NCI-H2081 treated with DMSO at 0.1 percent for 48 hours (cell line): ENCODE measurements around the gene ADAMTS5.

Experiments used
- DNase-seq: peaks from one replicate; lab custom pipeline; 2025; lab: John Stamatoyannopoulos, UW

The ADAMTS5 gene

DNA sequence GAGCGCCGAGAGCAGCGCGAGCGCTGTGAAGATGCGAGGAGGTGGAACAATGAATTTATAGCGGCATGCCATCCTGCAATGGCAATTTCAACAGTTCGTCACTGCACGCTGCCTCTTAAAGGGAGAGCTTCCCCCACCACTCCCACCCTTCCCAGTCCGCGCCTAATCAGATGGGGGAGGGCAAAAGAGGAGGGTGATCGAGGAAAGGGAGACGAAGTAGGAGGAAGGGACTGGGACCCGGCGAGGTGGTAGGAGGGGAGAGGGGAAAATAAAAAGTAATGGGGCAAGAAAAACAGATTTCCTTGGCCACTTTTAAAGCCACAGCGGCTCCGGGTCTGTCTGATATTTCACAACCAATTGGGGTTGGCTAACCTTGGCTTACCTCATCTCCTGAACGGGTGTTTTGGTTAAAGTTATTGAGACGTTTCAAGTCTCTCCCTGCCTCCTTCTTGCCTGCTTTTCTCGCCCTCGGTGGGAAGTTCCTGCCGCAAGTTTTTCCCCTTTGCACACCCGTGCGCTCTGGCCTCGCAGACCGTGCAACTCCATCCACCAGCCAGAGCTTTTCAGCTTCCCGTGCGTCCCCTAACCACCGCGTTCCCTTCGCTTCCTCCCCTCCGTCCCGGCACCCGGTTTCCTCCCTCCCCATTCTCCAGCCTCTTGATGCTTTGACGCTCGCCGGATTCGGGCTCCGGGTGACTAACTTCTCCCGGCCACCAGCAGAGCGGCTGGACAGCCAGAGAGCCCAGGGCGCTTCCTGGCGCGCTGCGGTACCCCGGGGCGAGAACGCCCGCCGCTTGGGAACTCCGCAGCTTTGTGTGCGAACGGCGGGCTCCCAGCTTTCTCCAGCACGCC, at the start of gene ADAMTS5:
Gene ADAMTS5 (minus strand): TSS at position 27 of the 852 bp plus-strand sequence. CDS start 697 bp downstream, outside the sequence.
- no peak for DNase-seq

DNA sequence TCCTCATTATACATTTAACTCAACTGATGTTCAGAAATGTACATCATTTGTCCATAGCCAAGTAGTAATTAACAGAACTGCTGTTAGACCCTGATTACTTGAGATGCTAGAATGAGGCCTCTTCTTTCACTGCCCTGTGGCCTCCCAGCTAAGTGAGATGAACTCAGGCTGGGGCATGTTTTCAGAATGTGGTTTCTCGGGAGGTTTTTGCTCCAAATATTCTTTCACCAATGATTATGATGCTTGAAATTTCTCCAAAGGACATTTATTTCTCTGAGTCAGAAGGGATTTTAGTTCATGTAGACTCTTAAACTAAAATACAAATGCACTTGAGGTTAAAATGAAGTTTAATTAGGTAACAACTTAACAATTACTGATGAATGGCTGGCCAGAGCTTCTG, 34.6 kb upstream of the ADAMTS5 start:
- DNase-seq, result no peak

DNA sequence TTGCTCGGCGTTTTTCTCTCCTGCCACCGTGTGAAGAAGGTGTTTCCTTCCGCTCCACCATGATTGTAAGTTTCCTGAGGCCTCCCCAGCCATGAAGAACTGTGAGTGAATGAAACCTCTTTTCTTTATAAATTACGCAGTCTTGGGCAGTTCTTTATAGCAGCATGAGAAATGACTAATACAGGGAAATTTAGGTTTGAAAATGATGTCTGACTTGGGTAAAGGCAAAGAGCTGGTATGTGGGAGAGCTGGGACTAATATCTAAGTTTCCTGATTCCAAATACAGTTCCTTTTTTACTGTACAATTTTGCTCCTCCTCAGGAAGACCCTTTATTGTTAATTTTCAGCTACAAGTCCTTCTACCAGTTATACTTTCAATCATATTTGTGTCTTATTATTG, 16.7 kb upstream of the ADAMTS5 start:
- DNase-seq, result no peak

DNA sequence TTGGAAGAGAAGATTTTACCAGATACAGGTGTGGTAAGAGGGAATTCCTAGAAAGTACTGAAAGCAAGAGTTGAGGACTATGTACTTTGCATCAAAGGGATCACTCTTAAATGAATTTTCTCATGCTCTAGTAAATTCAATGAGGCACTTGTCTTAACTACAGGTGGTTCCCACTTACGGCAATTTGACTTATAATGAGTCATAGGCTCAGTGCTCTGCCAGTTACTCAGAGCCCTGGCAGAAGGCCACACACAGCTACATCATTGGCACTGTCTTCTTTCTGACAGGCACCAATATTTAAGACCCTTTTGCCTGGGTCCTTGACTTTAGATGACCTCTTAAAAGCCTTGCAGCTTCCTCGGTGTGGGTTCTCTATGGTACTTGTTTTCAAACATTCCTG, 15.9 kb upstream of the ADAMTS5 start:
- no peak for DNase-seq

DNA sequence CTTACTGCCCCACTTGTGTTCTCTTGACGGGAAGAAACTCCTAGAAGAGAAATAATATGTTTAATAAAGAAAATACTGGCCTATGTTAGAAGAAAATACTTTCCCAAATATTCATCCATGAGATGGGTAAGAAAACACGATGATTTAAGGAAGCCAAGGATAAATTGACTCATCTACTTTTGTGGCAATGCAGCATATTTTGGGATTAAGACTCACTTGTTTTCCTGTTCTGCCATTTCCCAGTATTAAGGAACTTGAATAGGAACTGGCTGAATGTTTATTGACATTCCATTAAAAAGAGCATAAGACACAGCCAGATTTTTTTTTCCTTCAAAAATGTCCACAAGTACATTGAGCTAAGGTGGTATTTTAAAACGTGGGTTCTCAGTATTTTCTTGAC, 10.9 kb upstream of the ADAMTS5 start:
- DNase-seq, result no peak

DNA sequence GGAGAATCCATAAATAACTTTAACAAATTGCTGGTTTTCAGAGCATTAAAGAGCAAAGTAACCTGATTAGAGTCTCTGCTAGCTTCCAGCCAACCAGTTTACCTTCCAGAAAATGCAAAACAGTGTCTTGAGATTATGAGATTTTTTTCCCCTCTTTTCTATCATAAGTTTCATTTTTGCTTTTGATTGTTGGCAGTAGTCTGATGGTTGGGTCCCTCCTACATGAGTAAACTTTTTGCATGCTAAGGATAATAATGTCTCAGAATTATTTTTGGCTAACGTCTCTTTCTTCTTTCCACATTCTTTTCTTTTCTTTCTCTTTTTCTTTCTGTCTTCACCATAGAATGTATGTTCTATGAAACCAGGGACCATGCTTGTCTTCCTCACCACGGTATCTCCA, 6.3 kb upstream of the ADAMTS5 start:
- no peak for DNase-seq

DNA sequence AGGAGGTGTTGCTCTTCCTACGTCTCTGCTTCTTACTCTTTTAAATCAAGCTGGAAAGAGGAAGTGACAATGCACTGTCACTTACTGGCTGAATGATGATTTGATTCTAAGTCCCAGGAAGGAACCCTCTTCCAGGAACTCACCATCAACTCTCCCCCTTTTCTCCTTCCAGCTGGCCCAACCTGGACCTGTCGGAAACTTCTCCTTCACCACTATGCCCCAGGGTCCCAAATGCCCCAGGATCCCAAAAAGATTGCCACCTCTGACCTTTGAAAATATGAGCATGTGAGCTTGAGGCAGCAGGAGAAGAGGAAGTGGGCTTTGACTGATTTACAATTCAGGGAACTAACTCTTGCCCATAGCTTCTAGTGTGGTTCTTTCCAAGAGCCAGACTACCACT, 5.3 kb upstream of the ADAMTS5 start:
- no peak for DNase-seq

DNA sequence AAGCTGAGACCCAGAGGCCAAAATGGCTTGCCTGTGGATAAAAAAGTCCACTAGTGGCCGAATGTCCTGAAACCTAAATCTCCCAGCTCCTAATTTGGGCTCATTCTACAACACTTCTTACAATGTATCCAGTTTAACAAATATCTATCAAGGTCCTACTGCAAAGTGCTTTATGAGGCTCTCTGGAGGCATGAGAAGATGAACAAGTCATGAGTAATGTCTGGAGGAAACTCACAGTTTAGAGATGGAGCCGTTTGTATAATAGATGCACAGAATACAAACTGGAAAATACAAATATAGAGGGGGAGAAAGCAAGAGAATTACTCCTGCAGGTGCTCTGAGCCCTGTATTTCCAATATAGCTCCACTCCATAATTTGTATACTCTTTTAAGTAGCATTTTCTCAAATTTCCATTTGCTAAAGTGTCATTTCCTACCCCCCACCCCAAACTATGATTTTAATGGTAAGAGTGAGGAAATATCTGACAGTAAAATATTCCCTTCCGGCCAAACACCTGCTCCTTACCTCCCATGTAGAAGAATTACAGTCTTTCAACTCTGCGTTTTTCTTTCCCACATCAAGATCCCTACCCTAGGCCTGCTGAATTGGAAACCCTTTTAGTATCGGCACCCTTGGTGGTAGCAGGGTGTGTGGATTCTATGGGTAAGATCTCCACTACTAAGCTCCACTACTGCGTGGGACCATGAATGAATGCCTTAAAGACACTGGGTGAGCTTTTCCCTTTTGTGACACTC, 3.3 kb upstream of the ADAMTS5 start:
- no peak for DNase-seq

DNA sequence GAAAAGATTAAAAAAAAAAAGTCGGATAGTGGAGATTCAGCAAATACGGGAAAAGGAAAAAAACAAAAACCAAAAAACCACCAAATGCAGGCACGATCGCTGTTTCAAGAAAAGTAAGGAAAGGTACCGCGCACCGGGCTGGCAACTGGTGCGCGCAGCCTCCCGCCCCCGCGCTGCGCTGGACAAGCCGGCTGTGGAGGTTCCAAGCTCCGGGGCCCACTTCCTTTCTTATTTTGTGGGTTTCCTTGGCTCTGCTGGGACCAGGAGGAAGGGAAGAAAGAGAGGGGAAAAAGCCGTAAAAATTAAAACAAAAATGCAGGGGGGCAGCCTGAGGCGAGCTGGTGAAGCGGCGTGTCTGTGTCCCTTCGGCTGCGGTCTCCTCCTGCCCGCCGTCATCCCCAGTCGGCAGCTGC, 233 bp downstream of the ADAMTS5 start:
- no peak for DNase-seq

DNA sequence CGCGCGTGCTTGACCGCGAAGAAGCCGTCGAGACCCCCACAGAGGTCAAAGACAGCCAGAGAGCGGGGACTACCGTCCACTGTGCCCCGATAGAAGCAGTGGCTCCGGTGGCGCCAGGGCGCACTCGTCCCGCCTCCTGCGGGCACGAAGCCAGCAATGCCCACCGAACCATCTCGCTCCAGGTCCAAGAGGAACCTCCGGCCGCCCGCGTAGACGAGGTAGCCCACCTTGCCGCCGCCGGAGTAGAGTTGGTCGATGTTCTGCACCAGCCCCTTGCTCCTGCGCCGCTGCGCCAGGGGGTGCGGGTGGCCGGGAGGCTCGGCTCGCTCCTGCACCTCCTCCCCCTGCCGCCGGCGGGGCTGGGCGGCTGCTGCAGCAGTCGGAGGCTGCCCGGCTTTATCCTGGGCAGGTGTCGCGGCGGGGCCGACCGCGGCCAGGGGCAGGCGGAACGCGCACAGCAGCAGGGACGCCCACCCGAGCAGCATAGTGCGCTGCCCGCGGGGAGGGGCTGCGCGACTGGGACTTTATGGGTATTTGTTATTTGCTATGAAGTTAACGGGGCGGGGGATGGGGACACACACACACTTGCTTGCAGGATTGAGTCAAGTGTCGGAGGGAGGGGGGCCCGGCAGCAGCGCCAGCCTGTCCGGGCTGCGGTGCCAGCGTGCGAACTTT, 844 bp downstream of the ADAMTS5 start:
- DNase-seq, result no peak

DNA sequence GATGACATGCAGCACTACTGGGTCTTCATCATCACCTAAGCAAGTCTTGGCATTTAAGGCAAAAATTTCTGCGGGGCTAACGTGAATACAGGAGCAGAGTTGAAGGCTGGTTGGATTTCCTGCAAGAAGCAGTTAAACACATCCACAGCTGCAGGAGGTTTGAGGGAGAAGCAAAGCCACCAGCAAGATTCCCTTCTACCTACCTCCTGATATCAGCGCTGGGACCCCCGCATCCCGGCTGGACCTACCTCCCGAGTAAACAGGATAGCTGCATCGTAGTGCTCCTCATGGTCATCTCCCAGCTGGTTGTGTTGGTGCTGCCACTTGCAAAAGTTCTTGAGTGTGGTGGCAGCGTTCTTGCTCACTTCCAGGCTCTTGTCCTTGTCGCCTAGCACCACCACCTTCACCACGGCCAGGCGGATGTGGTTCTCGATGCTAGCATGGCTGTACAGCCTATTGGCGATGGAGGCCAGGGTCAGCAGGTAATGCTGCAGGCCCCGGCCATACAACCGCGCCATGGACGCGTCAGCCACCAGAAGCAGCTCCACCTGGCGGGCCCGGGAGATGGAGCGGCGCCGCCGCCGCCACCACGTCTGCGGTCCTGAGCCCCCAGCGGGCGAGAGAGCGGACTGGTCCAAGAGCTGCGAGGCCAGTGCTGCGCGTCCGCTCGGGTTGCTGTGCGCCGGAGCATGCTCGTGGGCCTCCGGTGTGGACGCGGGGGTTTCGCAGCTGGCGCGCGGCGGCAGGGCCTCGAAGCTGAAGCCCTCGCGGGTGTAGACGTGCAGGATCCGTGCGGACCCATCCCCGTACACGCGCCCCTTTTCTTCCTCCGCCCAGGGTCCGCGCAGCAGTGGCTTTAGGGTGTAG, 1.6 kb downstream of the ADAMTS5 start:
- DNase-seq, result no peak

DNA sequence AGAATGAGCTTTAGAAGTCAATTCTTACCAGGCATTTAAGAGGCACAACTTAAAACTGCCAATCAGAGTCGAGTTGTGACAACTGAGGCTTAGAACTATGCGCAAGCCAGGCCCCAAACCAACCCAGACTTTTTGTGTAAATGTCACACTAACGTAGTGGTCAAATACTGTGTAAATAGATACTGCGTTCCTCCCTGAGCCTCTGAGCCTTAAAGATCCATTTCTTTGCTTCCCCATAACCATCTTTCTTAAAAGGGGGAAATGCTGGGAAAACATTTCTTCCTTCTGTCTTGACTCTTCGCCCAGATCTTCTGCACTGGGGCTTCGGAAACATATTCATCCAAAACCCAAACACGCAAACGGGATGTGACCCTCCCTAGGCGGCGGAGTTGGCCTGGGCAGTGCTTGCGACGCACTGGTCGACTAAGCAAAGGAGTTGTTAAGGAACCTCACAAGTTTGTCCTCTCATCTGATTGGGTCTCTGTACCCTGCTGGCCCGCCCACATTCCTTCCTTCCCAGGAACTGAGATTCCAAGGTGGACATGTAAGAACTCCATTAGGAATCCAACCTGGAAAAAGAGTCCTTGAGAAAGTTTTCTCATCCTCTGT, 2.6 kb downstream of the ADAMTS5 start:
- DNase-seq, result no peak

DNA sequence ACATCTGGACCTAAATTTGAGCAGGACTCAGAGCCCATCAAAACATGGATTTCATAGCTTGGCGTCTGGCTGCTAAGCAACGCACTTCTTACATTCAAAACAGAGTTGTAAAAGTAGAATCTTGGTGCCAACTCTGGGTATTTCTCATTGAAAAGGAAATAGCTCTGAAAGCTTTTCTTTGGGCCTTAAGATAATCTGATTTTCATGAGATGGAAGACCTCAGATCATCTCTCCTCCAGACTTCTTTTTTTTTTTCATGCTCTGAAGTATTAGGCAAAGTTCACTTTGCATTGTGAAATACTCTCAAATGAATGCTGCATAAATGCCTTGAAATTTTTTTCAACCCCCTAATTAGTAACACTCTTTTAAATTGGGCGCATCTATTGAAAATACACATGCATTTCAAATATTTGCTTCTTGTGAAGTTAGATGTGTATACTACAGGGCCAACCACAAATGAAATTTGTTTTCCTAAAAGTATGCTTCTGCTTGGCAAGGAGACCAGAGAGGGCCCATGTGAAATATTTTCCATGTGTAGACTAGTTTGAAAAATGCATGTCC, 4.2 kb downstream of the ADAMTS5 start:
- no peak for DNase-seq

DNA sequence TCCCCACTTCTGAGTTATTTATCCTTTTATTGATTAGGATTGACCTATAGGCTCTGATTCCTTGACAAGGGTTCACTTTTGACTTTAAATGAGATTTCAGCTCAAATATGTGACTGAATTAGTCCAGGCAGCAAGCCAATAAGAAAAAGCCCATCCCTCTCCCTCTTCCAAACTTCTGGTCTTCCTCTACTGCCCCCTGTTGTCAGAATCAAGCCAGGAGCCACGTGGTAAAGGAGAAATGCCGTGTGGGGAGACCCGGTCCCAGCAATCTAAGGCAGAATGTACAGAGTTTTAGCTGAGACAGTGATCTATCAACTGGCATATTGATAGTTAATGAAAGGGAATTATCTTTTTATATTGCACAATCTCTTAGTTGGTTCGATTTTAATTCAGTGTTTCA, 5.2 kb downstream of the ADAMTS5 start:
- DNase-seq, result no peak

DNA sequence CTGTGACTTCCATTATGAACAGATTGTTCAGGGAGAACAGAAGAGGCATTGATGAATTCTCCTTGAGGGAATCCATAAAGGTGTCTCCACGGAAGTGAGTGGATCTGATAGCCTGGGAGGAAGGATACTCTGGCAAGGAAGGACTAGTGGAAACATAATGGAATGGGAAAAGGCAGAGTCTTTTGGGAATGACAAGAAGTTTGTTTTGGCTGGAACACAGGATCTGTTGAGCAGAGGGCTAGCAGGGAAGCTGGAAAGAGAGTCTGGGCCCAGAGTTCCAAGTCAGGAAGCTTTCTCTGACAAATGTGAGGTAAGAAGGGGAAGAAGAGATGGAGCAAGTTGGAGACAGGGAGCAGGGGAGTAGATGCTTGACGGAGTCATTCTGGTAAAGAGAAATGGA, 8.1 kb downstream of the ADAMTS5 start:
- DNase-seq, result no peak

DNA sequence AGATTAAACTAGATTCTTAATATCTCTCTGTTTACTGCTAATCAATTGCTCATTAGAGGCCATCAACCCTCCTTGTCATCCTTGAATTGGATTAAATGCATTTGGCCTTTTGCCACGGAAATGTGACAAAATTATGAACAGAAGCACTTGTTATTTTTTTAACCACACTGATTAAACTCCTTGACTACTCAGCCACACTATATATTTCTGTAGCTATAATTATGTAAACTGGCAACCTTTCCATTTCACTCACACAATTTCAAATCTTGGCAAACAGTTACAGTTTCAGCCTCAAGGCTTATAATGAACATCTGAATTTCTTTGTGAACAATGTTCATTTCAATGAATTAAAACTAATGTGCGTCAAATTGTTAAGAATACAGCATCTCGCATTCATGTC, 10.1 kb downstream of the ADAMTS5 start:
- no peak for DNase-seq

DNA sequence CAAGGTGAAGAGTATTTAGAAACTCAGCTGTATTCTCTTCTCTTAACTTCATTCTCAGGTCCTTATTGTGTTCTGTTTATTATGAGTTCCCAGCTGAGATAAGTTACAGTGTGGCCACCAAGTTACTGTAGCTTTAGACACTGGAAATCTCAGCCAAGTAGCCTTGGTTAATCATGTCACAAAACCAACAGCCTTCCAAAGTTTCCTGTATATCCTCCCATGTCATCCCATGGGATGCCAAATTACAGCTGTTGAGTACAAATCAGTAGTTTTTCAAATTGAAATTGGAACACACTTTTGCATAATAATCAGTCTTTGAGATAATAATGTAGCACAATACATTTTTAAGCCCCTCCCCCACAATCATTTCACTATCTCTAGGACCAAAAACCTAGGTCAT, 10.7 kb downstream of the ADAMTS5 start:
- DNase-seq, result no peak

DNA sequence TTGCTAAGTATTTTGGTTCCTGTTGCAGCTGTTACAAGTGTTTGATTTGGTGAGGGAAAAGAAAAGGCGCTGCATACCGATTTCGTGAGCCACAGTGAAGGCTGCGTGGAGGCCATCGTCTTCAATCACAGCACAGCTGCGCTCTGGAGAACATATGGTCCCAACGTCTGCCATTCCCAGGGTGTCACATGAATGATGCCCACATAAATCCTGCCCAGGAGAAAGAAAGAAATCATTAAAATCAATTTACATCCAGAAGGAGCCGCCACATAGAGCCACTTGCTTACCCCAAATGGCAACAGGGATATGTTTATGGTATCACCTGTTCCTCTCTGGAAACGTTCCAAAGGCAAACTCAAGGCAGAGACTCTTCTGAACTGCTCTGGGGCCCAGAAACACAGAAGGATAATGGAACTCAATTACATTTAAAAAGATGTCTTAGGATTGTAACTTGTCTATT, 12.2 kb downstream of the ADAMTS5 start:
- no peak for DNase-seq

DNA sequence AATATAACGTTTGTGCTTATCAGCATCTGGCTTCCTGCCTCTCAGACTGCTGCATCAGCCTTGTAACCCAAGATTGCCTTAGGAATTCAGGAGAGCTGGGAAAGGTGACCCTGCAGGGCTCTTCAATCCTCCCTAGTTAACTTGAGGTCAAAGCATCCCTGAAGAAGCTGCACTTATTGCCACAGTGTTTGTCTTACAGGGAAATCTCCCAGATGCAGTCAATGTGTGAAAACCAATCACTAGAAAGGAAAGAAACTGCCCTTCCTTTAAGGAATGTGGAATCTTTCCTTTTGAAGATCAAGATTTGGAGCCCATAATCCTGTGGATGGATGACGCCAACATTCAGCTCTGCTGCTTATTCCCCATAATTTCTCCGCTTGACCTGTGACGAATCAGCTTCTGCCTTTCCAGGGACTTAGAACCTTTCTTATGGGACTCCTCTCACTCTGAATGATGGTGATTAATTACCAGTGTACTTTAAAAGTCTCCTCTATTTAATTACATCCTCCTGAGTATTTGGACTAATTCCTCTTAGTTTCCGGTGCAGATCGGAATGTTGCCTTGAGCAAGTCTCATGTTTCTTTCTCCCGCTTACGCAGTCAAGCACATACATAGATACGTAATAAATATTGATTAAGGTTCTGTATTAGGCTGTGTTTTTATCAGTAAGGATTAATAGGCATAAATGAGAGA, 14.4 kb downstream of the ADAMTS5 start:
- no peak for DNase-seq

DNA sequence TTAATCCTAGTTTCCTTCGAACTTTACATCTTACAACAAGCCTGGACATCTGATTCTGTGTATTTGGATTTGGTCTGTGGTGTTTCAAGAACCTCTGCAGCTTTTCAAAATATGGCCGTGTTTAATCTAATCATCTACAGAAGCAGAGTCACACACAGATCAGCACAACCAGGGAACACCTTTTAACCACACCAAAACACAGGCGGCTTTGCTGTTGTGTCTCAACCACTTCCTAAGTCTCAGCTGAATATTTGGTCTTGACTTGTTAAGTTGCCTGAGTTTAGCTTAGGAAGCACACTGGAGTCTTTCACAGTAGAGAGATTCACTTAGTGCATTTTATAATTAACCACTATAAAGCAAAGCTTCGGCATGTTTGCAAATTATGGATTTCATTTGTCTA, 17.1 kb downstream of the ADAMTS5 start:
- DNase-seq, result no peak
